ENCODE data around the gene ORMDL2.

DNA sequence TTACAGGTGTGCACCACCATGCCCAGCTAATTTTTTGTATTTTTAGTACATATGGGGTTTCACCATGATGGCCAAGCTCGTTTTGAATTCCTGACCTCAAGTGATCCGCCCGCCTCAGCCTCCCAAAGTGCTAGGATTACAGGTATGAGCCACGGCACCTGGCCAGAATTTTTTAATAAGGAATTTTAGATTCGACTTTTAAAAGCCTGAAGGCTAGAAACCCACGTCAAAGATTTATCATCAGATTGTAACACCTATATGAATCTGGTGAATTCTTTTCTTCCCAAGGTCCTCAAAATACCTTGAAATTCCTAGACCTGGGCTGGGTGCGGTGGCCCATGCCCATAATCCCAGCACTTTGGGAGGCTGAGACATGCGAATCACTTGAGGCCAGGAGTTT, 43.6 kb downstream of the ORMDL2 start:
- TF ChIP-seq CTCF (IDR thresholded peaks at IDR 0.05; ENCODE audit: low read length) (no peak), EZH2 (IDR thresholded peaks at IDR 0.05; ENCODE audit: borderline replicate concordance, low read length) (no peak)

Measured in OCI-LY1 (cell line).